HCT116 (cell line): Measurements from ENCODE around the gene RACGAP1.

ENCODE experiments used
- CBX3 ChIP-seq: IDR thresholded peaks from 2 replicates; pipeline ENCODE4 v1.6.1; 2012; ENCODE audit warnings: low read depth
- EZH2 ChIP-seq: fragments of 200-600 bp; sonication (generic); IDR thresholded peaks from 2 replicates; pipeline ENCODE4 v1.6.1; 2017; ENCODE audit warnings: antibody characterized with exemption, mixed run types
- POLR2A ChIP-seq: IDR thresholded peaks from 2 replicates; pipeline ENCODE4 v1.7.0; 2011; ENCODE audit warnings: borderline replicate concordance; ENCODE audit not compliant: insufficient read depth, insufficient read length; ENCODE audit errors: extremely low read depth
- POLR2AphosphoS5 ChIP-seq: IDR thresholded peaks from 2 replicates; pipeline ENCODE4 v1.6.1; 2011; ENCODE audit warnings: mild to moderate bottlenecking, low read depth, low read length, moderate library complexity
- RAD21 ChIP-seq: IDR thresholded peaks from 2 replicates; pipeline ENCODE4 v1.6.1; 2012; ENCODE audit warnings: low read depth, mild to moderate bottlenecking
- SP1 ChIP-seq: IDR thresholded peaks from 2 replicates; pipeline ENCODE4 v1.6.1; 2012; ENCODE audit warnings: low read depth
- YY1 ChIP-seq: IDR thresholded peaks from 2 replicates; pipeline ENCODE4 v1.6.1; 2011; ENCODE audit warnings: low read length, low read depth, moderate library complexity, mild to moderate bottlenecking; ENCODE audit not compliant: insufficient replicate concordance; ENCODE audit errors: extremely low read depth
- TF ChIP-seq, protein P1 (sequence below): IDR thresholded peaks from 2 replicates; pipeline ENCODE4 v1.6.1; 2012; ENCODE audit warnings: low read depth
- TF ChIP-seq, protein P2 (sequence below), 3 experiments: fragments of 200-600 bp in 1 of 3; sonication (generic) in 1 of 3; IDR thresholded peaks in 2 of 3; conservative IDR thresholded peaks in 1 of 3; 2 replicates each; pipeline ENCODE4 v1.5.1; 2012 to 2017; ENCODE audit warnings: low read depth in 2 of 3, low read length in 2 of 3, antibody characterized with exemption in 1 of 3, borderline replicate concordance in 1 of 3, control low read depth in 1 of 3, mild to moderate bottlenecking in 1 of 3, mixed read lengths in 1 of 3, mixed run types in 1 of 3, moderate library complexity in 1 of 3; ENCODE audit not compliant: insufficient read depth in 1 of 3
- TF ChIP-seq, protein P3 (sequence below): IDR thresholded peaks from 2 replicates; pipeline ENCODE4 v1.6.1; 2011; ENCODE audit warnings: mild to moderate bottlenecking, low read length, moderate library complexity; ENCODE audit not compliant: insufficient replicate concordance; ENCODE audit errors: extremely low read depth

DNA sequence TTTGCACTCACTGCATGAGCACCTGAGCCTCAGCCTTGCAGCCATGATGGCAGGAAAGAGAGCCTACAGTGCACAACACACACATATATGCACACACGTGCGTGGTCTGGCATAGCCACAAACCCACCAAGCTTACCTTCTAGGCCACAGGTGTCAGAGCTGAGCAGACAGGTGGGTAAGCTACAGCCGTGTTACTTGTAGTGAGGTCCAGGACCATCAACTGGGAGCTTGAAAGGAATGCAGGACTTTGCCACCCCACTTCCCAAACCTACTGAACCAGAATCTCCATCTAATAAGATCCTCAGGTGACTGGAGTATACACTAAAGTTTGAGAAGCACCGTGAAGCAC is 34.8 kb upstream of the RACGAP1 start:
- TF ChIP-seq, protein P1, sequence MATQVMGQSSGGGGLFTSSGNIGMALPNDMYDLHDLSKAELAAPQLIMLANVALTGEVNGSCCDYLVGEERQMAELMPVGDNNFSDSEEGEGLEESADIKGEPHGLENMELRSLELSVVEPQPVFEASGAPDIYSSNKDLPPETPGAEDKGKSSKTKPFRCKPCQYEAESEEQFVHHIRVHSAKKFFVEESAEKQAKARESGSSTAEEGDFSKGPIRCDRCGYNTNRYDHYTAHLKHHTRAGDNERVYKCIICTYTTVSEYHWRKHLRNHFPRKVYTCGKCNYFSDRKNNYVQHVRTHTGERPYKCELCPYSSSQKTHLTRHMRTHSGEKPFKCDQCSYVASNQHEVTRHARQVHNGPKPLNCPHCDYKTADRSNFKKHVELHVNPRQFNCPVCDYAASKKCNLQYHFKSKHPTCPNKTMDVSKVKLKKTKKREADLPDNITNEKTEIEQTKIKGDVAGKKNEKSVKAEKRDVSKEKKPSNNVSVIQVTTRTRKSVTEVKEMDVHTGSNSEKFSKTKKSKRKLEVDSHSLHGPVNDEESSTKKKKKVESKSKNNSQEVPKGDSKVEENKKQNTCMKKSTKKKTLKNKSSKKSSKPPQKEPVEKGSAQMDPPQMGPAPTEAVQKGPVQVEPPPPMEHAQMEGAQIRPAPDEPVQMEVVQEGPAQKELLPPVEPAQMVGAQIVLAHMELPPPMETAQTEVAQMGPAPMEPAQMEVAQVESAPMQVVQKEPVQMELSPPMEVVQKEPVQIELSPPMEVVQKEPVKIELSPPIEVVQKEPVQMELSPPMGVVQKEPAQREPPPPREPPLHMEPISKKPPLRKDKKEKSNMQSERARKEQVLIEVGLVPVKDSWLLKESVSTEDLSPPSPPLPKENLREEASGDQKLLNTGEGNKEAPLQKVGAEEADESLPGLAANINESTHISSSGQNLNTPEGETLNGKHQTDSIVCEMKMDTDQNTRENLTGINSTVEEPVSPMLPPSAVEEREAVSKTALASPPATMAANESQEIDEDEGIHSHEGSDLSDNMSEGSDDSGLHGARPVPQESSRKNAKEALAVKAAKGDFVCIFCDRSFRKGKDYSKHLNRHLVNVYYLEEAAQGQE, result no peak
- TF ChIP-seq, protein P2, sequence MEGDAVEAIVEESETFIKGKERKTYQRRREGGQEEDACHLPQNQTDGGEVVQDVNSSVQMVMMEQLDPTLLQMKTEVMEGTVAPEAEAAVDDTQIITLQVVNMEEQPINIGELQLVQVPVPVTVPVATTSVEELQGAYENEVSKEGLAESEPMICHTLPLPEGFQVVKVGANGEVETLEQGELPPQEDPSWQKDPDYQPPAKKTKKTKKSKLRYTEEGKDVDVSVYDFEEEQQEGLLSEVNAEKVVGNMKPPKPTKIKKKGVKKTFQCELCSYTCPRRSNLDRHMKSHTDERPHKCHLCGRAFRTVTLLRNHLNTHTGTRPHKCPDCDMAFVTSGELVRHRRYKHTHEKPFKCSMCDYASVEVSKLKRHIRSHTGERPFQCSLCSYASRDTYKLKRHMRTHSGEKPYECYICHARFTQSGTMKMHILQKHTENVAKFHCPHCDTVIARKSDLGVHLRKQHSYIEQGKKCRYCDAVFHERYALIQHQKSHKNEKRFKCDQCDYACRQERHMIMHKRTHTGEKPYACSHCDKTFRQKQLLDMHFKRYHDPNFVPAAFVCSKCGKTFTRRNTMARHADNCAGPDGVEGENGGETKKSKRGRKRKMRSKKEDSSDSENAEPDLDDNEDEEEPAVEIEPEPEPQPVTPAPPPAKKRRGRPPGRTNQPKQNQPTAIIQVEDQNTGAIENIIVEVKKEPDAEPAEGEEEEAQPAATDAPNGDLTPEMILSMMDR (IDR thresholded peaks at IDR 0.05 in 2 of 3, conservative IDR thresholded peaks at IDR 0.05 in 1 of 3; ENCODE audit: borderline replicate concordance in 1 of 3, insufficient read depth in 1 of 3, low read depth in 2 of 3, low read length in 2 of 3), result no peak
- no peak for TF ChIP-seq SP1
- no peak for TF ChIP-seq RAD21
- no peak for TF ChIP-seq YY1
- no peak for TF ChIP-seq POLR2A
- no peak for TF ChIP-seq POLR2AphosphoS5
- TF ChIP-seq EZH2, result no peak
- TF ChIP-seq, protein P3, sequence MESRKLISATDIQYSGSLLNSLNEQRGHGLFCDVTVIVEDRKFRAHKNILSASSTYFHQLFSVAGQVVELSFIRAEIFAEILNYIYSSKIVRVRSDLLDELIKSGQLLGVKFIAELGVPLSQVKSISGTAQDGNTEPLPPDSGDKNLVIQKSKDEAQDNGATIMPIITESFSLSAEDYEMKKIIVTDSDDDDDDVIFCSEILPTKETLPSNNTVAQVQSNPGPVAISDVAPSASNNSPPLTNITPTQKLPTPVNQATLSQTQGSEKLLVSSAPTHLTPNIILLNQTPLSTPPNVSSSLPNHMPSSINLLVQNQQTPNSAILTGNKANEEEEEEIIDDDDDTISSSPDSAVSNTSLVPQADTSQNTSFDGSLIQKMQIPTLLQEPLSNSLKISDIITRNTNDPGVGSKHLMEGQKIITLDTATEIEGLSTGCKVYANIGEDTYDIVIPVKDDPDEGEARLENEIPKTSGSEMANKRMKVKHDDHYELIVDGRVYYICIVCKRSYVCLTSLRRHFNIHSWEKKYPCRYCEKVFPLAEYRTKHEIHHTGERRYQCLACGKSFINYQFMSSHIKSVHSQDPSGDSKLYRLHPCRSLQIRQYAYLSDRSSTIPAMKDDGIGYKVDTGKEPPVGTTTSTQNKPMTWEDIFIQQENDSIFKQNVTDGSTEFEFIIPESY, result no peak
- TF ChIP-seq CBX3, result no peak
